Ishikawa (cell line): ENCODE results near the gene RFX2.

ENCODE experiments used
- CEBPB ChIP-seq: IDR thresholded peaks from 2 replicates; pipeline ENCODE4 v1.6.1; 2012
- CREB1 ChIP-seq: IDR thresholded peaks from 2 replicates; pipeline ENCODE4 v1.6.1; 2012; ENCODE audit warnings: low read depth
- EGR1 ChIP-seq: IDR thresholded peaks from 2 replicates; pipeline ENCODE4 v1.6.1; 2012
- EP300 ChIP-seq: IDR thresholded peaks from 2 replicates; pipeline ENCODE4 v1.6.1; 2012; ENCODE audit warnings: borderline replicate concordance
- NFIC ChIP-seq: IDR thresholded peaks from 2 replicates; pipeline ENCODE4 v1.6.1; 2012
- RAD21 ChIP-seq: IDR thresholded peaks from 2 replicates; pipeline ENCODE4 v1.6.1; 2012; ENCODE audit warnings: low read depth
- REST ChIP-seq: IDR thresholded peaks from 2 replicates; pipeline ENCODE4 v1.6.1; 2012; ENCODE audit warnings: low read depth, mild to moderate bottlenecking
- TAF1 ChIP-seq: IDR thresholded peaks from 2 replicates; pipeline ENCODE4 v1.6.1; 2012; ENCODE audit warnings: low read depth, mild to moderate bottlenecking
- TCF12 ChIP-seq: IDR thresholded peaks from 2 replicates; pipeline ENCODE4 v1.6.1; 2012; ENCODE audit warnings: low read depth
- TEAD4 ChIP-seq: IDR thresholded peaks from 2 replicates; pipeline ENCODE4 v1.6.1; 2012
- YY1 ChIP-seq: IDR thresholded peaks from 2 replicates; pipeline ENCODE4 v1.6.1; 2012; ENCODE audit warnings: low read depth
- TF ChIP-seq, protein P1 (sequence below): IDR thresholded peaks from 2 replicates; pipeline ENCODE4 v1.6.1; 2012
- TF ChIP-seq, protein P2 (sequence below): IDR thresholded peaks from 2 replicates; pipeline ENCODE4 v1.6.1; 2012

DNA sequence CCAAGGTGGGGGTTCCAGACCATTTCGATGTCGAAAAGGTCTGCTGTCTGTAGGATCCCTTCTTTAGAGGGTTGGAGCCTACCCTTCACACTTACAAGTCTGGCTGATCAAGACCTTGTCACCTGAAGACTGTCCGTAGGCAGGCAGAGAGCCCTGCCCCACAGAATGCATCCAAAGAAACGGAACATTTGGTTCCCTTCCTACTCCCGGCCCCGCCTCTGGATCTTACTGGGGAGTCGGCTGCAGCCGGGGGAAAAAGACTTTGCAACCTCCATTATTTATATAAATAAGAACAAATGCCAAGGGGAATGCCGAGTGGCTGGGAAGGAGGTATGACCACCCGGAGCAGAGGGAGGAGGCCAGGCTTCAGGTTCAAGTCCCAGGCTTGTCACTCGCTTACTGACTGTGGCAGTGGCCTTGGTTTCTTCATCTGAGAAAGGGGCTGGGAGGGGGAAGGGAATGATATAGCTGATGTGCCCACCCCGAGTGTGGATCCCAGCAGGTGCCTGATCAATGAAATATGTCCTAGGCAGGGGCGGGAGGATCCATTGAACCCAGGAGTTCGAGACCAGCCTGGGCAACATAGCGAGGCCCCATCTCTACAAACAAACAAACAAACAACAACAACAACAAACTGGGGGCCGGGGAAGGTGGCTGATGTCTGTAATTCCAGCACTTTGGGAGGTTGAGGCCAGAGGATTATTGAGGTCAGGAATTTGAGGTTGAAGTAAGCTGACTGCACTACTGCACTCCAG lies 48.7 kb downstream of the RFX2 start:
- TF ChIP-seq REST (no peak), CREB1 (no peak), TAF1 (no peak), CEBPB (no peak), NFIC (no peak), RAD21 (no peak), TEAD4 (no peak), YY1 (no peak), EGR1 (no peak), TCF12 (no peak), EP300 (no peak)
- TF ChIP-seq, protein P1, sequence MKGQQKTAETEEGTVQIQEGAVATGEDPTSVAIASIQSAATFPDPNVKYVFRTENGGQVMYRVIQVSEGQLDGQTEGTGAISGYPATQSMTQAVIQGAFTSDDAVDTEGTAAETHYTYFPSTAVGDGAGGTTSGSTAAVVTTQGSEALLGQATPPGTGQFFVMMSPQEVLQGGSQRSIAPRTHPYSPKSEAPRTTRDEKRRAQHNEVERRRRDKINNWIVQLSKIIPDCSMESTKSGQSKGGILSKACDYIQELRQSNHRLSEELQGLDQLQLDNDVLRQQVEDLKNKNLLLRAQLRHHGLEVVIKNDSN, result no peak
- TF ChIP-seq, protein P2, sequence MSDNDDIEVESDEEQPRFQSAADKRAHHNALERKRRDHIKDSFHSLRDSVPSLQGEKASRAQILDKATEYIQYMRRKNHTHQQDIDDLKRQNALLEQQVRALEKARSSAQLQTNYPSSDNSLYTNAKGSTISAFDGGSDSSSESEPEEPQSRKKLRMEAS, result no peak
